OCI-LY3 (cell line): ENCODE results near the gene PPP1R7.

Experiments used
- H2AFZ ChIP-seq: fragments of 200-600, 300-600 bp; shearing (Covaris generic); 2 replicates; pipeline ENCODE4 v1.6.0; 2014; ENCODE audit warnings: antibody characterized with exemption, low read depth, low read length
- H3K27ac ChIP-seq: fragments of 200-600, 300-600 bp; sonication (generic); 2 replicates; pipeline ENCODE4 v1.5.1; 2014; ENCODE audit warnings: mild to moderate bottlenecking, low read length, moderate library complexity, mixed read lengths
- H3K27me3 ChIP-seq: fragments of 200-600, 300-600 bp; sonication (generic); 2 replicates; pipeline ENCODE4 v1.6.1; 2014; ENCODE audit warnings: low read depth, low read length, mixed read lengths
- H3K36me3 ChIP-seq: fragments of 200-600, 300-600 bp; sonication (generic); replicated peaks from 2 replicates; pipeline ENCODE3; 2014; ENCODE audit warnings: low read depth, low read length, mixed read lengths
- H3K4me1 ChIP-seq: fragments of 300-600, 200-600 bp; sonication (generic); 2 replicates; pipeline ENCODE4 v1.6.1; 2014; ENCODE audit warnings: low read length, mixed read lengths
- H3K4me2 ChIP-seq: fragments of 200-600, 300-600 bp; sonication (generic); 2 replicates; pipeline ENCODE4 v1.6.1; 2014; ENCODE audit warnings: low read length, mixed read lengths
- H3K4me3 ChIP-seq: fragments of 300-600, 200-600 bp; sonication (generic); 2 replicates; pipeline ENCODE4 v1.5.1; 2014; ENCODE audit warnings: antibody characterized with exemption, mild to moderate bottlenecking, low read length, moderate library complexity
- H3K79me2 ChIP-seq: fragments of 300-600, 200-600 bp; shearing (Covaris generic); 2 replicates; pipeline ENCODE4 v1.6.1; 2014; ENCODE audit warnings: mild to moderate bottlenecking, low read length, mixed read lengths
- H3K9ac ChIP-seq: fragments of 300-600, 200-600 bp; shearing (Covaris generic); 2 replicates; pipeline ENCODE4 v1.6.0; 2014; ENCODE audit warnings: mild to moderate bottlenecking, low read length, moderate library complexity
- H3K9me3 ChIP-seq: fragments of 200-600, 300-600 bp; shearing (Covaris generic); 2 replicates; pipeline ENCODE4 v1.6.1; 2014; ENCODE audit warnings: low read length, mixed read lengths; ENCODE audit not compliant: insufficient read depth
- H4K20me1 ChIP-seq: fragments of 200-600, 300-600 bp; sonication (generic); 2 replicates; pipeline ENCODE4 v1.6.1; 2016; ENCODE audit warnings: low read length, mixed read lengths; ENCODE audit not compliant: insufficient read depth
- CTCF ChIP-seq: fragments of 200-600, 300-600 bp; sonication (generic); IDR thresholded peaks from 2 replicates; pipeline ENCODE4 v1.5.1; 2014; ENCODE audit warnings: antibody characterized with exemption, low read length, low read depth
- EZH2phosphoT487 ChIP-seq: fragments of 200-600 bp; shearing (Covaris generic); IDR thresholded peaks from 2 replicates; pipeline ENCODE4 v1.6.1; 2018; ENCODE audit warnings: antibody characterized with exemption, mixed run types, low read depth

Gene PPP1R7

GRCh38 chr2:241130316-241130715 lies 20.0 kb upstream of the PPP1R7 start:
- Histone ChIP-seq H3K4me2 (no peak overlapping the region), H3K9me3 (peaks cover 9% of the 10 kb centered on the region; the same call in 1 of the 2 replicates), H3K36me3 (peaks cover 71% of the 10 kb centered on the region), H4K20me1 (no peaks in the 10 kb centered on the region), H3K79me2 (peaks cover 61% of the 10 kb centered on the region), H2AFZ (no peak overlapping the region), H3K4me3 (no peak overlapping the region), H3K27ac (peak overlapping the region; percentile 99), H3K4me1 (peaks cover 79% of the 10 kb centered on the region), H3K9ac (no peak overlapping the region), H3K27me3 (no peaks in the 10 kb centered on the region)
- TF ChIP-seq CTCF (no peak), EZH2phosphoT487 (no peak)

- H3K4me1 ChIP-seq: peaks cover 68% of the 10 kb centered on the region
- no peak overlapping the region for H2AFZ ChIP-seq
- H4K20me1 ChIP-seq: no peaks in the 10 kb centered on the region
- peaks cover 9% of the 10 kb centered on the region; the same call in 1 of the 2 replicates for H3K9me3 ChIP-seq
- peak overlapping the region; percentile 97 for H3K27ac ChIP-seq
- peak overlapping the region; percentile 8; the same call in 1 of the 2 replicates for H3K9ac ChIP-seq
- no peak overlapping the region for H3K4me2 ChIP-seq
- peaks cover 68% of the 10 kb centered on the region for H3K36me3 ChIP-seq
- H3K4me3 ChIP-seq: no peak overlapping the region
- H3K79me2 ChIP-seq: peaks cover 50% of the 10 kb centered on the region
- no peaks in the 10 kb centered on the region for H3K27me3 ChIP-seq
- TF ChIP-seq EZH2phosphoT487: no peak
- TF ChIP-seq CTCF: no peak
Measured at GRCh38 chr2:241131531-241131930, 18.7 kb upstream of the PPP1R7 start.

GRCh38 chr2:241132538-241133435 lies 17.5 kb upstream of the PPP1R7 start:
- Histone ChIP-seq H3K4me2 (peak overlapping the region; percentile 48), H3K4me1 (peaks cover 55% of the 10 kb centered on the region), H3K36me3 (peaks cover 63% of the 10 kb centered on the region), H3K79me2 (peaks cover 42% of the 10 kb centered on the region), H3K9ac (peak overlapping the region; percentile 76), H3K27me3 (no peaks in the 10 kb centered on the region), H2AFZ (no peak overlapping the region), H4K20me1 (no peaks in the 10 kb centered on the region), H3K27ac (peak overlapping the region; percentile 97), H3K9me3 (peaks cover 9% of the 10 kb centered on the region; the same call in 1 of the 2 replicates), H3K4me3 (no peak overlapping the region)
- TF ChIP-seq EZH2phosphoT487 (no peak), CTCF (no peak)

GRCh38 chr2:241133436-241133820 lies 16.8 kb upstream of the PPP1R7 start:
- no peak for TF ChIP-seq CTCF
- peak overlapping the region; percentile 76 for H3K9ac ChIP-seq
- no peaks in the 10 kb centered on the region for H3K27me3 ChIP-seq
- peaks cover 49% of the 10 kb centered on the region for H3K4me1 ChIP-seq
- no peak overlapping the region for H2AFZ ChIP-seq
- H3K9me3 ChIP-seq: peaks cover 4% of the 10 kb centered on the region; the same call in 1 of the 2 replicates
- peaks cover 63% of the 10 kb centered on the region for H3K36me3 ChIP-seq
- H4K20me1 ChIP-seq: no peaks in the 10 kb centered on the region
- H3K79me2 ChIP-seq: peaks cover 39% of the 10 kb centered on the region
- H3K4me3 ChIP-seq: no peak overlapping the region
- peak overlapping the region; percentile 48; the same call in 1 of the 2 replicates for H3K4me2 ChIP-seq
- H3K27ac ChIP-seq: peak overlapping the region; percentile 97
